ENCODE results near the gene USF2. TPM values are rescaled to one million over a fixed set of nuclear protein-coding genes. Genes with fewer than 3 reads are reported as not detected.

USF2 gene
- polyA plus RNA-seq, 3 donors, result 2.7 to 248 (median 5.0) TPM

GRCh38 chr19:35310331-35310730 lies 41.6 kb downstream of the USF2 start:
- intact Hi-C loops (cut with micrococcal nuclease), result no loop called here
- Histone ChIP-seq H2AFZ (ENCODE audit: insufficient read depth, low read depth, low read length, poor library complexity, severe bottlenecking) (no peak overlapping the region), H3K4me3 (replicated peaks in 1 of 3; ENCODE audit: low read depth in 2 of 3, low read length in 3 of 3) (no peak overlapping the region), H4K20me1 (ENCODE audit: insufficient read depth, low read length) (no peaks in the 10 kb centered on the region), H3K27me3 (ENCODE audit: control insufficient read depth in 2 of 2, insufficient read depth in 2 of 2, low read length in 2 of 2) (no peaks in the 10 kb centered on the region), H3K36me3 (replicated peaks in 1 of 2; ENCODE audit: control insufficient read depth in 1 of 2, insufficient read depth in 2 of 2, low read length in 2 of 2) (no peaks in the 10 kb centered on the region), H3K4me2 (replicated peaks; ENCODE audit: extremely low read depth, low read length, poor library complexity, severe bottlenecking) (no peak overlapping the region), H3K9ac (ENCODE audit: insufficient read depth, low read length, poor library complexity, severe bottlenecking) (no peak overlapping the region), H3K27ac (ENCODE audit: low read depth in 1 of 2, low read length in 2 of 2) (no peak overlapping the region), H3K4me1 (ENCODE audit: control insufficient read depth in 1 of 2, insufficient read depth in 2 of 2, low read length in 2 of 2) (peaks cover 15 to 16% of the 10 kb centered on the region in 2 donors), H3K9me3 (replicated peaks in 1 of 2; ENCODE audit: control insufficient read depth in 1 of 2, insufficient read depth in 1 of 2, low read length in 2 of 2) (no peaks in the 10 kb centered on the region), H3K79me2 (ENCODE audit: insufficient read depth, low read length) (no peaks in the 10 kb centered on the region)
- Mint-ChIP-seq H3K27ac (no peak overlapping the region), H3K4me1 (peaks cover 29% of the 10 kb centered on the region), H3K4me3 (no peak overlapping the region), H3K27me3 (ENCODE audit: low read depth in 3 of 3) (peaks cover 1 to 6% (median 3%) of the 10 kb centered on the region in 3 donors), H3K9me3 (peaks cover 0 to 2% (median 0%) of the 10 kb centered on the region in 7 donors), H3K36me3 (peaks cover 0 to 6% of the 10 kb centered on the region in 2 donors)
- no peak for TF ChIP-seq CTCF (IDR thresholded peaks at IDR 0.05)
- no peak for DNase-seq
- 65% methylated on average over 9 of the region's 12 CpGs for WGBS (ENCODE audit: insufficient coverage)

- Mint-ChIP-seq H3K36me3 (peaks cover 0 to 6% of the 10 kb centered on the region in 2 donors), H3K4me3 (no peak overlapping the region), H3K27me3 (ENCODE audit: low read depth in 3 of 3) (peaks cover 1 to 6% (median 3%) of the 10 kb centered on the region in 3 donors), H3K27ac (peak overlapping the region in 2 of 7 donors; percentile 37 to 46), H3K9me3 (peaks cover 0 to 2% (median 0%) of the 10 kb centered on the region in 7 donors), H3K4me1 (peaks cover 25% of the 10 kb centered on the region)
- 93% methylated on average over 6 of the region's 10 CpGs for WGBS (ENCODE audit: insufficient coverage)
- no peaks in the 10 kb centered on the region for H3K27me3 ChIP-seq (ENCODE audit: control insufficient read depth in 2 of 2, insufficient read depth in 2 of 2, low read length in 2 of 2)
- no peak overlapping the region for H3K27ac ChIP-seq (ENCODE audit: low read depth in 1 of 2, low read length in 2 of 2)
- H3K4me1 ChIP-seq (ENCODE audit: control insufficient read depth in 1 of 2, insufficient read depth in 2 of 2, low read length in 2 of 2), result peaks cover 9 to 10% of the 10 kb centered on the region in 2 donors
- H3K9me3 ChIP-seq (replicated peaks in 1 of 2; ENCODE audit: control insufficient read depth in 1 of 2, insufficient read depth in 1 of 2, low read length in 2 of 2), result no peaks in the 10 kb centered on the region
- no peak for TF ChIP-seq CTCF (IDR thresholded peaks at IDR 0.05)
- no peak for DNase-seq
- H3K36me3 ChIP-seq (replicated peaks in 1 of 2; ENCODE audit: control insufficient read depth in 1 of 2, insufficient read depth in 2 of 2, low read length in 2 of 2), result no peaks in the 10 kb centered on the region
- H3K9ac ChIP-seq (ENCODE audit: insufficient read depth, low read length, poor library complexity, severe bottlenecking), result no peak overlapping the region
- no peak overlapping the region for H3K4me2 ChIP-seq (replicated peaks; ENCODE audit: extremely low read depth, low read length, poor library complexity, severe bottlenecking)
- no peak overlapping the region for H2AFZ ChIP-seq (ENCODE audit: insufficient read depth, low read depth, low read length, poor library complexity, severe bottlenecking)
- no peak overlapping the region for H3K4me3 ChIP-seq (replicated peaks in 1 of 3; ENCODE audit: low read depth in 2 of 3, low read length in 3 of 3)
- H4K20me1 ChIP-seq (ENCODE audit: insufficient read depth, low read length), result no peaks in the 10 kb centered on the region
- no peaks in the 10 kb centered on the region for H3K79me2 ChIP-seq (ENCODE audit: insufficient read depth, low read length)
- intact Hi-C loops (cut with micrococcal nuclease), result no loop called here
These were observed 42.2 kb downstream of the USF2 start for GRCh38 chr19:35310811-35311465.
